Right lobe of liver (tissue), 4 donors: ENCODE results near the gene OPA3.

Experiments used
- CTCF ChIP-seq, 4 donors: fragments of 200-600 bp in 3 of 4; fragments of 450-650 bp in 1 of 4; IDR thresholded peaks; one replicate each; pipeline versions ENCODE4 v1.5.1 to v1.8.0; 2016 to 2022; ENCODE audit warnings: antibody characterized with exemption in 4 of 4, mild to moderate bottlenecking in 2 of 4
- POLR2A ChIP-seq: fragments of 450-650 bp; IDR thresholded peaks from one replicate; pipeline ENCODE4 v1.6.1; 2017; ENCODE audit warnings: antibody characterized with exemption, mild to moderate bottlenecking
- donor health status: DM: no; HTN: no; CAD: no.
- donor health status: DM: no; HTN: no; CAD: no.
- donor health status: DM: no; HTN: yes; CAD: no.

GRCh38 chr19:45608948-45609347 lies 24.3 kb upstream of the OPA3 start:
- TF ChIP-seq CTCF (IDR thresholded peaks at IDR 0.05) (no peak), POLR2A (no peak)
